Activated CD4-positive, alpha-beta T cell treated with anti-CD3 and anti-CD28 coated beads, Interleukin-2, amount 10 ng/mL, durations not matched to agents 7 days and 5 days (primary cell): ENCODE results near the gene APBB1IP. TPM values are rescaled to one million over a fixed set of nuclear protein-coding genes. Genes with fewer than 3 reads are reported as not detected.
"Not testable (repeated sequence)": the region's sequence is repeated elsewhere in the genome, so short reads cannot be mapped to it uniquely, and the experiment has no call there.

Experiments
- CTCF ChIA-PET: fragments of 350-600 bp; sonication (Branson Sonifier 250); formaldehyde crosslinking; loops from one replicate; lab custom pipeline; 2021; ENCODE audit warnings: antibody characterized with exemption; lab: Charles Lee
- POLR2A ChIA-PET: fragments of 350-600 bp; sonication (Branson Sonifier 250); formaldehyde crosslinking; loops from one replicate; lab custom pipeline; 2021; ENCODE audit warnings: antibody characterized with exemption; lab: Charles Lee
- DNase-seq: peaks from one replicate; pipeline ENCODE4 v3.0.0-alpha.2; 2020
- H3K27ac Mint-ChIP-seq: one replicate; pipeline ENCODE4 v1.8.0; 2021; ENCODE audit warnings: mild to moderate bottlenecking, moderate library complexity, mixed read lengths
- H3K27me3 Mint-ChIP-seq: one replicate; pipeline ENCODE4 v1.8.0; 2021; ENCODE audit warnings: mixed read lengths
- H3K36me3 Mint-ChIP-seq: one replicate; pipeline ENCODE4 v1.8.0; 2021; ENCODE audit warnings: low read depth, mixed read lengths
- H3K4me1 Mint-ChIP-seq: one replicate; pipeline ENCODE4 v1.8.0; 2021; ENCODE audit warnings: mixed read lengths
- H3K4me3 Mint-ChIP-seq: one replicate; pipeline ENCODE4 v1.8.0; 2021; ENCODE audit warnings: mild to moderate bottlenecking, moderate library complexity, mixed read lengths
- H3K9me3 Mint-ChIP-seq: one replicate; pipeline ENCODE4 v1.8.0; 2021; ENCODE audit warnings: mixed read lengths
- total RNA-seq, 2 experiments: library from RNA; stranded (reverse); gene quantifications; one replicate each; pipeline ENCODE4 v1.2.3, GENCODE V29; 2021

APBB1IP gene
- total RNA-seq, 2 experiments from 2014 or later: 78.4 to 92.2 TPM

- DNase-seq: no peak
- H3K27ac Mint-ChIP-seq: peak overlapping the region; percentile 77
- H3K4me3 Mint-ChIP-seq: no peak overlapping the region
- peaks cover 74% of the 10 kb centered on the region for H3K4me1 Mint-ChIP-seq
- ChIA-PET CTCF (no interaction called here), POLR2A (no interaction called here)
- peaks cover 29% of the 10 kb centered on the region for H3K36me3 Mint-ChIP-seq
- no peaks in the 10 kb centered on the region for H3K27me3 Mint-ChIP-seq
- no peaks in the 10 kb centered on the region for H3K9me3 Mint-ChIP-seq
These were observed 47.2 kb downstream of the APBB1IP start for GRCh38 chr10:26485150-26485941.

DNA sequence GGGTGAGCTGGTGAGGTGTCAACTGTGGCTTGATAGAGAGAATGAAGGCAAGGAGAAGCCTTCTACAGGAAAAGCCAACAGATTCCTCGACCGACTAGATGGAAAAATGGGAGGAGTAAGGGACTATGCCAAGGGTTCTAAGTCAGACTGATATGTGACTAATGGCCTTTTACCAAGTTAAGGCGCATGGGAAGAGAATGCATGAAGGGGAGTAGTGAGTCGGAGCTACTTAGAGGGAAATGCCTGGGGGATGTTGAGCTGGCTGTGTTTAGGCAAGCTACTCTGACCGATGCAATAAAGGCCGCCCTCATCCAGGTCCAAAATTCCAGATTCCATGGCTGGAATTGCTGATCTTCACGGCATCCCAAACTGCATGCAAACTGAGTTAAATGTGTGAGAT is 48.2 kb downstream of the APBB1IP start:
- ChIA-PET POLR2A (no interaction called here), CTCF (interaction anchor here (0.6 to 0.7 kb wide), 3 partner anchors 23 to 516 kb away, joined by 3 read pairs; no protein-coding TSS in a partner anchor)
- Mint-ChIP-seq H3K27me3 (no peaks in the 10 kb centered on the region), H3K36me3 (peaks cover 25% of the 10 kb centered on the region), H3K4me3 (peak overlapping the region; percentile 39), H3K4me1 (peaks cover 65% of the 10 kb centered on the region), H3K9me3 (no peaks in the 10 kb centered on the region), H3K27ac (peak overlapping the region; percentile 90)
- DNase-seq: no peak

GRCh38 chr10:26486990-26487850 is 49.1 kb downstream of the APBB1IP start:
- Mint-ChIP-seq H3K27me3 (no peaks in the 10 kb centered on the region), H3K9me3 (peaks cover under 1% of the 10 kb centered on the region), H3K27ac (peak overlapping the region; percentile 90), H3K4me3 (peak overlapping the region; percentile 39), H3K4me1 (peaks cover 59% of the 10 kb centered on the region), H3K36me3 (peaks cover 29% of the 10 kb centered on the region)
- POLR2A ChIA-PET: no interaction called here
- CTCF ChIA-PET: interaction anchor here (0.6 to 0.7 kb wide), 3 partner anchors 24 to 515 kb away, joined by 3 read pairs; no protein-coding TSS in a partner anchor
- DNase-seq: peak; percentile 72

DNA sequence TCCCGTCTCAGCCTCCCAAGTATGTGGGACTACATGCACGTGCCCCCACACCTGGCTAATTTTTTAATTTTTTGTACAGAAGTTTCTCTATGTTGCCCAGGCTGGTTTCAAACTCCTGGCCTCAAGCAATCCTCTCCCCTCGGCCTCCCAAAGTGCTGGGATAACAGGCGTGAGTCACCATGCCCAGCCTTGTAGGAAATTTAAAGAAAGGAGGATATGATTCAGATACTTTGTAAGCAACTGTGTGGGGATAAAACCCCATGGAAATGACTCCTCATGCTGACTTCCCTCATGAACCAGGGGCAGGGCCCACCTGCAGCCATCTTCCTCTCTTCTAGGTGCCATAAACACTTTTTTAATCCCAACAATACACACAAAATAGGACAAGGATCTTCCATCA is 50.2 kb downstream of the APBB1IP start:
- no peak overlapping the region for H3K4me3 Mint-ChIP-seq
- POLR2A ChIA-PET: no interaction called here
- H3K4me1 Mint-ChIP-seq: peaks cover 53% of the 10 kb centered on the region
- H3K36me3 Mint-ChIP-seq: peaks cover 36% of the 10 kb centered on the region
- H3K27ac Mint-ChIP-seq: peak overlapping the region; percentile 43
- H3K27me3 Mint-ChIP-seq: no peaks in the 10 kb centered on the region
- CTCF ChIA-PET: no interaction called here
- H3K9me3 Mint-ChIP-seq: peaks cover 4% of the 10 kb centered on the region
- DNase-seq: no peak

DNA sequence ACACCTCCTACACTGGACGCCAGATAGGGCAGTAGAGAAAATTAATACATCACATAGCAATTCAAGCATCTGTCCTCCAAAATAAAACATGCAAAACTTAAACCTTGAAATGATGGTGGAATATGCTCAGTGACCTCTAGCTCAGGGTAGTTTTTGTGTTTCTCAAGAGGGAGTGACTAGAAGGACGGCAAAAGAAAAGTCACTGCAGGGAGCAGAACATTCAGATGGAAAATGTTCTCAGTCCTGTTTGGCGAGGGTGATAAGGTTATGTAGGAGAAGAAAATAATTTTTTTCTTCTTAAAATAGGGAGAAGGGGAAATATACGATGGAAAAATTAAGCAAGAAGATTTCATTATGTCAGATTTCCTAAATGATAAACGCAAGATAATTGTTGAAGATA is 50.9 kb downstream of the APBB1IP start:
- Mint-ChIP-seq H3K27me3 (no peaks in the 10 kb centered on the region), H3K4me1 (peaks cover 45% of the 10 kb centered on the region), H3K9me3 (peaks cover 4% of the 10 kb centered on the region), H3K27ac (peak overlapping the region; percentile 13), H3K4me3 (no peak overlapping the region), H3K36me3 (peaks cover 43% of the 10 kb centered on the region)
- ChIA-PET POLR2A (interaction anchor here (0.5 kb wide), 1 partner anchor 665 kb away, joined by 3 read pairs; the partner anchor contains the start of gene YME1L1), CTCF (interaction anchor here (1.6 kb wide), 1 partner anchor 15 kb away, joined by 3 read pairs; no protein-coding TSS in a partner anchor)
- no peak for DNase-seq

DNA sequence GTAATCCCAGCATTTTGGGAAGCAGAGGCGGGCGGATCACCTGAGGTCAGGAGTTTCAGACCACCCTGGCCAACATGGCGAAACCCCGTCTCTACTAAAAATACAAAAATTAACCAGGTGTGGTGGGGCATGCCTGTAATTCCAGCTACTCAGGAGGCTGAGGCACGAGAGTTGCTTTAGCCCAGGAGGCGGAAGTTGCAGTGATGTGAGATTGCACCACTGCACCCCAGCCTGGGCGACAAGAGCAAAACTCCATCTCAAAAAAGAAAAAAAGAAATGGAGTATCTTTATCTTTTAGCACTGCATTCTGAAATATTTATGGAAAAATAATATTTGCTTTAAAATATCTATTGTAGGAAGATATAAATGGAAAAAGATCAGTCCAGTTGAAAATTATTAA is 52.2 kb downstream of the APBB1IP start:
- H3K4me3 Mint-ChIP-seq, H3K9me3 Mint-ChIP-seq, H3K27ac Mint-ChIP-seq, H3K27me3 Mint-ChIP-seq, POLR2A ChIA-PET, DNase-seq: not testable (repeated sequence)
- CTCF ChIA-PET: interaction anchor here (1.6 kb wide), 1 partner anchor 13 kb away, joined by 3 read pairs; no protein-coding TSS in a partner anchor
- H3K36me3 Mint-ChIP-seq: peaks cover 52% of the 10 kb centered on the region
- peaks cover 41% of the 10 kb centered on the region for H3K4me1 Mint-ChIP-seq

DNA sequence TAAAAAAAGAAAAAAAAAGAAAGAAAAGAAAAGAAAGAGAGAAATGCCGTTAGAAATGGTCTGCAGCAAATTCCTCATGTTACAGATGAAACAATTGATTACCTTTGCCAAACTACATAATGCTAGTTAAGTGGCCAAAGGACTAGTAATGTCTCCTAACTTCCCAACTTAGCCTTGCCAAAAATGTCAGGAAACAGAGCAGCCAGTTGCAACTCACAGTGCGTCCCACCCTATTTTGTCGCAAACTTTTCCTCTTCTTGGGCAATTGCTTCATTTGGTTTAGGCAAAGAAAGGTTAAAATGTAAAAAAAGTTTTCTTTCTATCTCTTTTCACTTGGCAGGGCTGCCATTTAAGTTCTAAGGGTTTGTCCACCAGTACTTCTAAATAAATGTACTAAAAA is 53.1 kb downstream of the APBB1IP start:
- DNase-seq: no peak
- CTCF ChIA-PET: no interaction called here
- POLR2A ChIA-PET: no interaction called here
- Mint-ChIP-seq H3K27ac (no peak overlapping the region), H3K4me3 (no peak overlapping the region), H3K27me3 (no peaks in the 10 kb centered on the region), H3K36me3 (peaks cover 49% of the 10 kb centered on the region), H3K4me1 (peaks cover 37% of the 10 kb centered on the region), H3K9me3 (peaks cover 4% of the 10 kb centered on the region)

- no peak for DNase-seq
- no peak overlapping the region for H3K4me3 Mint-ChIP-seq
- H3K27me3 Mint-ChIP-seq: no peaks in the 10 kb centered on the region
- peaks cover 54% of the 10 kb centered on the region for H3K36me3 Mint-ChIP-seq
- H3K27ac Mint-ChIP-seq: no peak overlapping the region
- H3K4me1 Mint-ChIP-seq: peaks cover 30% of the 10 kb centered on the region
- POLR2A ChIA-PET: no interaction called here
- peaks cover 4% of the 10 kb centered on the region for H3K9me3 Mint-ChIP-seq
- CTCF ChIA-PET: no interaction called here
These were observed 53.8 kb downstream of the APBB1IP start for GRCh38 chr10:26491934-26492333.

DNA sequence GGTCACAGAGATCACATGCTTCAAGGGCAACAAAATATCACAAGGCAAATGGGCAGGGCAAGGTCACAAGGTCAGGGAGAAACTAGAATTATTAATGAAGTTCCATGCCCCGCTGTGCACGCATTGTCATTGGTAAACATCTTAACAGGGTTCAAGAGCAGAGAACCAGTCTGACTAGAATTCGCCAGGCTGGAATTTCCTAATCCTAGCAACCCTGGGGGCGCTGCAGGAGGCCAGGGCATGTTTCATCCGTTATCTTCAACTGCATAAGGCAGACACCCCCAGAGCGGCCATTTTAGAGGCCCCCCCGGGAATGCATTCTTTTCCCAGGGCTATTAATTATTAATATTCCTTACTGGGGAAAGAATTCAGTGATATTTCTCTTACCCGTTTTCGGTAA is 54.6 kb downstream of the APBB1IP start:
- peaks cover 60% of the 10 kb centered on the region for H3K36me3 Mint-ChIP-seq
- POLR2A ChIA-PET, H3K4me3 Mint-ChIP-seq, H3K27ac Mint-ChIP-seq, CTCF ChIA-PET, DNase-seq, H3K27me3 Mint-ChIP-seq, H3K9me3 Mint-ChIP-seq: not testable (repeated sequence)
- H3K4me1 Mint-ChIP-seq: peaks cover 22% of the 10 kb centered on the region

DNA sequence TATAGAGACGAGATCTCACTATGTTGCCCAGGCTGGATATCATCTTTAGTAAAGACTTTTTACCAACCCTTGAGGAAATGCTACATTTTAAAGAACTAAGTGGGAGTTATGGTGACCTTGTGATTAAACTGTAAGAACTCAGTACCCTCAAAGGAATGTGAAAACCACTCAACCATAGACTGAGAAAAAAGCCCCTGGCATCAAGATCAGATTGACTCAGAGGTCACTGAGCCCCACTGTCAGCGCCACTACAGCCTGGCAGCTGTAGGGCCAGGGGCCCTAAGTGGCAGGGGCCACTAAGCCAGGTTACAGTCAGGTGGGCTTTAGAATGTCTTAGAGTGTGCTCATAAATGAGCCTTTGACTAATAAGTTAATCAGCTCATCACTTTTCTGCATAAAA is 55.9 kb downstream of the APBB1IP start:
- peaks cover 11% of the 10 kb centered on the region for H3K4me1 Mint-ChIP-seq
- ChIA-PET CTCF (no interaction called here), POLR2A (no interaction called here)
- no peaks in the 10 kb centered on the region for H3K27me3 Mint-ChIP-seq
- H3K27ac Mint-ChIP-seq: no peak overlapping the region
- no peak overlapping the region for H3K4me3 Mint-ChIP-seq
- DNase-seq: no peak
- peaks cover 60% of the 10 kb centered on the region for H3K36me3 Mint-ChIP-seq
- H3K9me3 Mint-ChIP-seq: peaks cover 4% of the 10 kb centered on the region

GRCh38 chr10:26499426-26499825 is 61.3 kb downstream of the APBB1IP start:
- no peak for DNase-seq
- H3K4me1 Mint-ChIP-seq: peaks cover 6% of the 10 kb centered on the region
- H3K27ac Mint-ChIP-seq: no peak overlapping the region
- no peak overlapping the region for H3K4me3 Mint-ChIP-seq
- ChIA-PET POLR2A (no interaction called here), CTCF (no interaction called here)
- peaks cover 67% of the 10 kb centered on the region for H3K36me3 Mint-ChIP-seq
- no peaks in the 10 kb centered on the region for H3K27me3 Mint-ChIP-seq
- H3K9me3 Mint-ChIP-seq: no peaks in the 10 kb centered on the region

DNA sequence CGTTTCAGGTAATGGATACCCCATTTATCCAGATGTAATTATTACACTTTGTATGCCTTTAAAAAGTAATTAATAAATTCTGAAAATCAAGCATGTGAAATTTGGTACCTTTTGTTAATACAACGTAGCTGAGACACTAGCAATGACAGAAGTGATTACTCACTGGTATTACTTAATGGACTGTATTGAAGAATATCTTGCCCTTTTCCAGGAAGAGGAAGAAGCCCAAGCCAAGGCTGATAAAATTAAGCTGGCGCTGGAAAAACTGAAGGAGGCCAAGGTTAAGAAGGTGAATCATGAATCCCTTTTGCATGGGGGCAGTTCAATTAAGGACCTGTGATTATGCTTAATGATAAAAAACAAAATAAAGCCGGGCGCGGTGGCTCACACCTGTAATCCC is 64.8 kb downstream of the APBB1IP start:
- POLR2A ChIA-PET: no interaction called here
- Mint-ChIP-seq H3K4me1 (peaks cover 2% of the 10 kb centered on the region), H3K4me3 (no peak overlapping the region), H3K9me3 (no peaks in the 10 kb centered on the region), H3K36me3 (peaks cover 69% of the 10 kb centered on the region), H3K27me3 (no peaks in the 10 kb centered on the region), H3K27ac (no peak overlapping the region)
- no peak for DNase-seq
- CTCF ChIA-PET: interaction anchor here (0.7 to 1.8 kb wide), 4 partner anchors 12 to 68 kb away, joined by 3 to 5 read pairs (median 3); no protein-coding TSS in a partner anchor
